WERI-Rb-1 (cell line): Measurements from ENCODE around the gene NDST1.

Experiments
- DNase-seq: peaks from one replicate; pipeline ENCODE4 v3.0.0-alpha.2; 2020
- H3K27ac ChIP-seq: fragments of 250-450 bp; sonication (Bioruptor Pico); 2 replicates; pipeline ENCODE4 v1.5.1; 2020; ENCODE audit warnings: mild to moderate bottlenecking, moderate library complexity
- H3K27me3 ChIP-seq: fragments of 250-450 bp; sonication (Bioruptor Pico); 2 replicates; pipeline ENCODE4 v1.5.1; 2021; ENCODE audit warnings: mild to moderate bottlenecking, low read depth, moderate library complexity; ENCODE audit not compliant: insufficient read depth, severe bottlenecking
- H3K36me3 ChIP-seq: fragments of 250-450 bp; sonication (Bioruptor Pico); 2 replicates; pipeline ENCODE4 v1.5.1; 2020; ENCODE audit warnings: mild to moderate bottlenecking, moderate library complexity
- H3K4me3 ChIP-seq: 2 replicates; pipeline ENCODE4 v1.5.1; 2011; ENCODE audit warnings: low read depth, mild to moderate bottlenecking, control low read depth, low read length
- H3K9me3 ChIP-seq: fragments of 250-450 bp; sonication (Bioruptor Pico); 2 replicates; pipeline ENCODE4 v1.5.1; 2021; ENCODE audit warnings: mild to moderate bottlenecking, moderate library complexity; ENCODE audit not compliant: severe bottlenecking
- TF ChIP-seq, protein P1 (sequence below): IDR thresholded peaks from 2 replicates; pipeline ENCODE4 v1.5.1; 2011; ENCODE audit warnings: low read depth, mild to moderate bottlenecking, control low read depth, inconsistent platforms, low read length

Gene NDST1

GRCh38 chr5:150556106-150556505 is 48.2 kb downstream of the NDST1 start:
- DNase-seq: no peak
- no peaks in the 10 kb centered on the region for H3K27me3 ChIP-seq
- H3K9me3 ChIP-seq: no peaks in the 10 kb centered on the region
- TF ChIP-seq, protein P1, sequence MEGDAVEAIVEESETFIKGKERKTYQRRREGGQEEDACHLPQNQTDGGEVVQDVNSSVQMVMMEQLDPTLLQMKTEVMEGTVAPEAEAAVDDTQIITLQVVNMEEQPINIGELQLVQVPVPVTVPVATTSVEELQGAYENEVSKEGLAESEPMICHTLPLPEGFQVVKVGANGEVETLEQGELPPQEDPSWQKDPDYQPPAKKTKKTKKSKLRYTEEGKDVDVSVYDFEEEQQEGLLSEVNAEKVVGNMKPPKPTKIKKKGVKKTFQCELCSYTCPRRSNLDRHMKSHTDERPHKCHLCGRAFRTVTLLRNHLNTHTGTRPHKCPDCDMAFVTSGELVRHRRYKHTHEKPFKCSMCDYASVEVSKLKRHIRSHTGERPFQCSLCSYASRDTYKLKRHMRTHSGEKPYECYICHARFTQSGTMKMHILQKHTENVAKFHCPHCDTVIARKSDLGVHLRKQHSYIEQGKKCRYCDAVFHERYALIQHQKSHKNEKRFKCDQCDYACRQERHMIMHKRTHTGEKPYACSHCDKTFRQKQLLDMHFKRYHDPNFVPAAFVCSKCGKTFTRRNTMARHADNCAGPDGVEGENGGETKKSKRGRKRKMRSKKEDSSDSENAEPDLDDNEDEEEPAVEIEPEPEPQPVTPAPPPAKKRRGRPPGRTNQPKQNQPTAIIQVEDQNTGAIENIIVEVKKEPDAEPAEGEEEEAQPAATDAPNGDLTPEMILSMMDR: no peak
- peaks cover 36% of the 10 kb centered on the region for H3K36me3 ChIP-seq
- no peak overlapping the region for H3K4me3 ChIP-seq
- H3K27ac ChIP-seq: no peak overlapping the region

GRCh38 chr5:150556859-150557508 is 49.1 kb downstream of the NDST1 start:
- DNase-seq: no peak
- TF ChIP-seq, protein P1: no peak
- Histone ChIP-seq H3K36me3 (peaks cover 28% of the 10 kb centered on the region), H3K9me3 (no peaks in the 10 kb centered on the region), H3K27me3 (no peaks in the 10 kb centered on the region), H3K4me3 (no peak overlapping the region), H3K27ac (no peak overlapping the region)

DNA sequence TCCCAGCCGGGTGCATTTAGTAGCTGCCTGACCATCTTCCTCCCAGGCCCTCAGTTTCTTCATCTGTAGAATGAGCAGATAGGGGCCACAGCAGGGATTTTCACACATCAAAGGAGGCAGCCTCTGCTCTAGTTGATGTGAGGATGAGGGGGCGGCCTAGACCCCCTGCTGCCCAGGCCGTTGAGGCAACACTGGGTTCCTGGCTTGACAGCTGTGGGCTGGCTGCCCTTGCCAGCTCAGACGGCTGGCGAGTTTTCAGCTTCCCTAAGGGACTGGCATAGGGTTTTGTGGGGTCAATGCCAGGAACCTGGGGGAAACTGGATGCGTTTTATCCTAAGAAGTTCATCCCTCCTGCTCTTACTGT is 49.6 kb downstream of the NDST1 start:
- DNase-seq: no peak
- Histone ChIP-seq H3K4me3 (no peak overlapping the region), H3K9me3 (peaks cover 1% of the 10 kb centered on the region), H3K27ac (no peak overlapping the region), H3K27me3 (no peaks in the 10 kb centered on the region), H3K36me3 (peaks cover 23% of the 10 kb centered on the region)
- TF ChIP-seq, protein P1: no peak

- Histone ChIP-seq H3K27me3 (no peaks in the 10 kb centered on the region), H3K27ac (no peak overlapping the region), H3K9me3 (peaks cover 4% of the 10 kb centered on the region), H3K4me3 (no peak overlapping the region), H3K36me3 (peaks cover 18% of the 10 kb centered on the region)
- TF ChIP-seq, protein P1: no peak
- no peak for DNase-seq
These were observed 50.2 kb downstream of the NDST1 start for GRCh38 chr5:150558088-150558621.

DNA sequence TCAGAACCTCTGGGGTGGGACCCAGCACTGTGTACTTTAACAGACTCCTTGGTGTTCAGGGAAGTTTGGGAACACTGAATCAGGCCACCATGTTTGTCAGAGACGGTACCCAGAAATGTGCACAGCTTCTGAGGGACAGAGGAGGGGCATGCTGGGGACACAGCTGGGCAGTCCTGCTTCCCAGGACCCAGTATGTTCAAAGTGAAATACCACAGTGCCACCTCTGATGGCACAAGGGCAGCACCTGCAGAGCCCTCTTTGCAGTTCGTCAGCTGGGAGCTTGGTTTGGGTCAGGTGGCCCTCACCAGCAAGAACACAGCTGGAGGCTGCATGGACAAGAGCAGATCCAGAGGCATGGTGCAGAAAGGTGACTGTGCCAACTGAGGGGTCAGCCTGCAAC is 51.2 kb downstream of the NDST1 start:
- H3K27me3 ChIP-seq: no peaks in the 10 kb centered on the region
- peaks cover 4% of the 10 kb centered on the region for H3K9me3 ChIP-seq
- H3K27ac ChIP-seq: no peak overlapping the region
- TF ChIP-seq, protein P1: no peak
- peaks cover 10% of the 10 kb centered on the region for H3K36me3 ChIP-seq
- no peak for DNase-seq
- H3K4me3 ChIP-seq: no peak overlapping the region

DNA sequence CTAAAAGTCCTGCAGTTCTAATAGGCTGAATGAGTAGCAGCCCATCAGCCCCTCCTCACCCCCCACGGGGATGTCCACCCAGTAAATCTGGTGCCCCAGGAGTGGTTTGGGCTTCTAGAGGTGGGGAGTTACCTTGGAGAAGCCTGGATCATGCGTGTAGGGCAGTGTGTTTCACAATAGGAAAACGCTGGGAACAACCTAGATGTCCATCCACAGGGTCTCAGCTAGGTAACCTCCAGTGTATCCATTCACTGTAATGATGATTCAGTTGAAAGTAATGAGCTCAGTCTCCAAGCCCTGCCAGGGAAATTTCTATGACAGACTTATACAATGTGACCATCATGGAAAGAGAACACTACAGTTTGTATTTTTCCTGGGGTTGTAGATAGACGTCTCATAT is 51.8 kb downstream of the NDST1 start:
- no peak for DNase-seq
- Histone ChIP-seq H3K27me3 (no peaks in the 10 kb centered on the region), H3K9me3 (peaks cover 4% of the 10 kb centered on the region), H3K4me3 (no peak overlapping the region), H3K36me3 (peaks cover 10% of the 10 kb centered on the region), H3K27ac (no peak overlapping the region)
- TF ChIP-seq, protein P1: no peak
